Pancreas (tissue), 10 donors: ENCODE measurements around the gene PXYLP1. TPM values are rescaled to one million over a fixed set of nuclear protein-coding genes. Genes with fewer than 3 reads are reported as not detected.

ENCODE experiments used
- ATAC-seq, 4 donors: fragments of 200-7000 bp; cut with Tn5 transposase; one replicate each; pipeline versions ENCODE4 v1.8.0 to v1.9.1; 2020; ENCODE audit warnings: mild to moderate bottlenecking in 4 of 4, moderate library complexity in 4 of 4
- DNase-seq, 6 donors: peaks; one replicate each; pipeline ENCODE4 v3.0.0-alpha.2; 2020
- FAIRE-seq: peaks from 2 replicates; lab custom pipeline; 2012; peaks lifted over from hg19 to GRCh38; lab: Jason Lieb, UNC
- H3K27ac ChIP-seq, 4 donors: fragments of 200-600 bp; sonication (generic); 1 replicate in 3 of 4; 2 replicates in 1 of 4; pipeline versions ENCODE4 v1.5.0 to v1.8.0; 2020
- H3K27me3 ChIP-seq, 4 donors: fragments of 200-600 bp; one replicate each; pipeline ENCODE4 v1.8.0; 2021
- H3K36me3 ChIP-seq, 3 donors: fragments of 200-600 bp; sonication (generic) in 1 of 3; one replicate each; pipeline versions ENCODE4 v1.5.0 to v1.8.0; 2020 to 2021
- H3K4me1 ChIP-seq, 3 donors: fragments of 200-600 bp; one replicate each; pipeline ENCODE4 v1.8.0; 2021
- H3K4me3 ChIP-seq, 4 donors: fragments of 200-600 bp; sonication (generic) in 2 of 4; one replicate each; pipeline versions ENCODE4 v1.5.0 to v1.8.0; 2020 to 2021
- H3K9me3 ChIP-seq, 4 donors: fragments of 200-600 bp; one replicate each; pipeline ENCODE4 v1.8.0; 2021
- CTCF ChIP-seq, 4 donors: fragments of 200-600 bp; sonication (generic) in 3 of 4; IDR thresholded peaks; one replicate each; pipeline versions ENCODE4 v1.5.0 to v1.8.0; 2021; ENCODE audit warnings: antibody characterized with exemption in 4 of 4
- WGBS, 2 donors: extraction: QIAGEN DNeasy Blood & Tissue Kit; methylation state at CpG; one replicate each; pipeline ENCODE4 v1.1.7; 2013; 5-methylcytosine and 5-hydroxymethylcytosine counted together
- intact Hi-C, 3 donors: fragments of 100-400 bp; cut with DNase I; formaldehyde crosslinking; loops; one replicate each; pipeline versions ENCODE4 v1.11.1 to v1.14.2; 2022
- polyA plus RNA-seq, 2 donors: library from polyadenylated mRNA; stranded (reverse); fragments of 200-250 nt; gene quantifications; one replicate each; pipeline ENCODE4 v1.2.3, GENCODE V29; 2013
- total RNA-seq, 6 donors: library from RNA; stranded (reverse); fragmentation: NEBNext Ultra II Directional in 4 of 6; extraction: Animal tissue kit (Norgen Biotek cat#: 25700) in 4 of 6; gene quantifications; one replicate each; pipeline versions ENCODE4 v1.2.1 to v1.2.4, GENCODE V29; 2021 to 2023
- donor health status: healthy with polysubstance abuse.
- donor health status: DM: no; HTN: no; CAD: no; lungs with moderate emphysema.
- donor health status: DM: no; HTN: no; CAD: no.
- donor health status: control.
- donor health status: control.
- donor health status: Bipolar disorder and iron deficiency.
- donor health status: DM: yes; HTN: yes; CAD: no.
- donor health status: DM: no; HTN: no; CAD: no.
- donor health status: DM: no; HTN: no; CAD: no.
- donor health status: DM: yes; HTN: yes; CAD: no.

The PXYLP1 gene
- total and polyA plus RNA-seq, 8 donors: 6.0 to 11.6 (median 7.7) TPM

- ATAC-seq (no peak), FAIRE-seq (no peak), DNase-seq (no peak)
- no peak overlapping the region for H3K4me3 ChIP-seq
- no peak overlapping the region for H3K27ac ChIP-seq
- intact Hi-C loops: loop anchor here in 2 of 3 donors (5.0 kb wide), 2 partner anchors 140 to 145 kb away; no protein-coding TSS in a partner anchor
- 82 to 86% methylated on average over 16 of the region's 16 CpGs for WGBS, 2 donors
- peaks cover 3 to 7% (median 4%) of the 10 kb centered on the region in 3 donors for H3K4me1 ChIP-seq
- TF ChIP-seq CTCF (IDR thresholded peaks at IDR 0.05): no peak
- no peaks in the 10 kb centered on the region for H3K27me3 ChIP-seq
- H3K9me3 ChIP-seq: no peaks in the 10 kb centered on the region
- H3K36me3 ChIP-seq: no peaks in the 10 kb centered on the region
Observed at GRCh38 chr3:141307351-141308059, 75.9 kb downstream of the PXYLP1 start.

- TF ChIP-seq CTCF (IDR thresholded peaks at IDR 0.05): peak; percentile 33 to 57 (median 46)
- Histone ChIP-seq H3K4me3 (no peak overlapping the region), H3K27ac (no peak overlapping the region), H3K4me1 (peaks cover 2 to 7% (median 6%) of the 10 kb centered on the region in 3 donors), H3K9me3 (no peaks in the 10 kb centered on the region), H3K36me3 (no peaks in the 10 kb centered on the region), H3K27me3 (no peaks in the 10 kb centered on the region)
- WGBS, 2 donors: 30 to 33% methylated on average over 11 to 13 of the region's 13 CpGs
- peak; percentile 78 to 85 (median 82) for DNase-seq
- ATAC-seq: peak; percentile 42 to 56 (median 52)
- no peak for FAIRE-seq
- intact Hi-C loops: loop anchor here in 2 of 3 donors (5.0 kb wide), 2 partner anchors 139 to 144 kb away; no protein-coding TSS in a partner anchor
Observed at GRCh38 chr3:141308588-141309218, 77.1 kb downstream of the PXYLP1 start.

DNA sequence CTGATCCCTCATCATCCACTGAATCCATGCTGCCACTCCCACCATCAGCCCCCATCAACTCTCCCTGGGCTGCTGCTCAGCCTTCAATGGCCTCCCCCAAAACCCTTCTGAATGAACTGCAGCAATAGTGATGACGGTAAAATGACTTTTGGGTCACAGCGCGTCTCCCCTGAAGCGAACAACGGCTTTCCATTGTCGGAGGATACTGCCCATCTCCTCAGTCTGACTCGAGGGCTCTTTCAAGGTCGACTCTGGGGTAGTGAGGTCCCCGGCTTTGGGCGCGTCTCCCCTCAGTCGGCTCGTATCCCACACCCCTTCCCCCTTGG lies 79.5 kb downstream of the PXYLP1 start:
- WGBS, 2 donors: 7 to 8% methylated on average over 13 of the region's 13 CpGs
- no peak for FAIRE-seq
- no peaks in the 10 kb centered on the region for H3K9me3 ChIP-seq
- H3K27ac ChIP-seq: peak overlapping the region; percentile 53 to 62 (median 58)
- H3K4me3 ChIP-seq: peak overlapping the region; percentile 40 to 63 (median 49)
- intact Hi-C loops: no loop called here
- H3K36me3 ChIP-seq: no peaks in the 10 kb centered on the region
- peaks cover 0 to 7% (median 6%) of the 10 kb centered on the region in 3 donors for H3K4me1 ChIP-seq
- no peak for DNase-seq
- no peak for TF ChIP-seq CTCF (IDR thresholded peaks at IDR 0.05)
- no peak for ATAC-seq
- H3K27me3 ChIP-seq: no peaks in the 10 kb centered on the region

DNA sequence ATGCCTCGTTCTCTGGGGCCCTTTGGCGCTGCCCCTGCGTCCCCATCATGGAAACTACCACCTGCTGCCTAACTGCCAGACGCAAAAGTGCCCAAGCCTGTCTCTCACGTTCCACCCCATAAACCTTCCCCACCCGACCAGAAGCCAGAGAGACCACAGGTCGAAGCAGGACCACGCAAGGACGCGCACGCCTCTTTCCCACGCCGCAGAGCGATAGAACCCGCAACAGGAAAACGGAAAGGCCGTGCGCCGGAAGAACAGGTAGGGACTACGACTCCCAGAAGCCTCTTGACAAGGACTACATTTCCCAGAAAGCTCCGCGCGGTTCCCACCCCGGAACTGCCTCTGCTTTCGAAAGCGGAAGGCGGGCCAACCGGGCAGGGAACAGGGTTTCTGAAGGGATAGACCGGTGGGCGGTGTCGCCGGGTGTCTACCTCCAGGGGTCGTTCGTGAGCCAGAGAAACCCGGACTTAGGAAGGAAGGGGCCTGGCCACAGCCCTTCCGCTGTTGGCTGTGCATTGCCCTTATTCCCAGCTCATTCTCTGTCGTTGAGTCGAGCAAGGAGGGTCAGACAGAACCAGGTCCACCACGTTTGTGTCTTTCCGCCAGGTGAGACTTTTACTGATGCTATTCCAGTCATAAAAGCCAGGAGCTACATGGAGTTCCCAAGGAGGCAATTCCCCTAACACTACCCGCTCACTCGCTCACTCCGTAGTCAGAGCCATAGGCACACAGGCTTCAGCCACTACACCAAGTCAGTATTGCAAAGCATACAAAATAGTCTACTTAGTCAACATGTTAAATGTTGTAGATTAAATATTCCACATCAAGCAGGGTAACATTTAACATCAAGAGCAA lies 80.1 kb downstream of the PXYLP1 start:
- DNase-seq (peak; percentile 96 to 99 (median 98)), ATAC-seq (peak; percentile 96 to 98 (median 98)), FAIRE-seq (no peak)
- peaks cover 0 to 7% (median 6%) of the 10 kb centered on the region in 3 donors for H3K4me1 ChIP-seq
- TF ChIP-seq CTCF (IDR thresholded peaks at IDR 0.05): peak; percentile 56 to 74 (median 64)
- no peaks in the 10 kb centered on the region for H3K27me3 ChIP-seq
- WGBS, 2 donors: 4 to 5% methylated on average over 43 of the region's 43 CpGs
- no peaks in the 10 kb centered on the region for H3K9me3 ChIP-seq
- intact Hi-C loops: no loop called here
- H3K27ac ChIP-seq: peak overlapping the region; percentile 53 to 62 (median 58)
- H3K4me3 ChIP-seq: peak overlapping the region; percentile 40 to 63 (median 49)
- no peaks in the 10 kb centered on the region for H3K36me3 ChIP-seq
